Muscle of leg (tissue), 11 donors: Measurements from ENCODE around the gene AGAP9. TPM values are rescaled to one million over a fixed set of nuclear protein-coding genes. Genes with fewer than 3 reads are reported as not detected.
A peak's percentile ranks its signal among the peaks of the same experiment; 100 is the strongest.
"Not testable (repeated sequence)": the region's sequence is repeated elsewhere in the genome, so short reads cannot be mapped to it uniquely, and the experiment has no call there.

Experiments used
- DNase-seq: peaks from one replicate; pipeline ENCODE4 v3.0.0; 2013
- H3K27ac ChIP-seq: one replicate; pipeline ENCODE4 v1.5.1; 2013; ENCODE audit warnings: mild to moderate bottlenecking, low read length, control low read depth
- H3K27me3 ChIP-seq: one replicate; pipeline ENCODE4 v1.6.1; 2013; ENCODE audit warnings: low read length; ENCODE audit not compliant: control insufficient read depth, insufficient read depth
- H3K36me3 ChIP-seq: one replicate; pipeline ENCODE4 v1.6.1; 2013; ENCODE audit warnings: low read length; ENCODE audit not compliant: control insufficient read depth, insufficient read depth
- H3K4me1 ChIP-seq: one replicate; pipeline ENCODE4 v1.6.1; 2013; ENCODE audit warnings: low read length; ENCODE audit not compliant: control insufficient read depth, insufficient read depth
- H3K4me3 ChIP-seq: one replicate; pipeline ENCODE4 v1.5.1; 2013; ENCODE audit warnings: low read length, control low read depth
- H3K9me3 ChIP-seq: replicated peaks from 2 replicates; pipeline ENCODE4 v1.6.1; 2013; ENCODE audit warnings: low read depth, low read length; ENCODE audit not compliant: control insufficient read depth
- WGBS: methylation state at CpG from one replicate; pipeline ENCODE4 v1.1.5; 2013; ENCODE audit warnings: missing lambda C conversion rate; ENCODE audit not compliant: insufficient coverage; 5-methylcytosine and 5-hydroxymethylcytosine counted together
- polyA plus RNA-seq, 8 donors: library from polyadenylated mRNA; unstranded; fragments of 120-200 nt; gene quantifications; one replicate each; pipeline versions ENCODE4 v1.2.1 to v1.2.3, GENCODE V29; 2013; ENCODE audit warnings: inconsistent platforms in 1 of 8, low replicate concordance in 1 of 8; ENCODE audit not compliant: insufficient read length in 8 of 8, insufficient read depth in 1 of 8
- total RNA-seq: library from RNA; stranded (reverse); fragments of 120-200 nt; gene quantifications from one replicate; pipeline ENCODE4 v1.2.4, GENCODE V29; 2013

The AGAP9 gene
- total and polyA plus RNA-seq, 9 donors = 4.2 to 23.5 (median 6.3) TPM

DNA sequence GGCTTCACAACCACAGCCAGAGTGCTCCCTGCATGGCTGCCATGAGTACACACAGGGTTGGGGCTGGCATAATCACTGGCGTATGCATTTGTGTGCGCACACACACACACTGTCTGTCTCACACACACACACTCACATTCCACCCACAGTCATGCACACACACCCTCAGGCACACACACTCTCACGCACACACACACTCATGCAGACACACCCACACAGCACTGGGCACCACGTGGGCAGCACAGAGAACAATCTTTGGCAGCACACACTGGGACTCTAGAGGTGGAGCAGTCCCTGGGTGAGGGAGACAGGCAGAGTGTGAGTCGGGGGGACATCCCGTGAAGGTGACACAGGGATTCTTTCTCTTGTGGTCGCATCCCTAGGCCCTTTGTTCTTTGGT, 49.9 kb downstream of the AGAP9 start:
- not testable (repeated sequence) for H3K4me3 ChIP-seq, H3K27me3 ChIP-seq, H3K36me3 ChIP-seq, H3K4me1 ChIP-seq, H3K9me3 ChIP-seq, DNase-seq, H3K27ac ChIP-seq
- WGBS = no CpG with 5 or more reads among the region's 7 CpGs

DNA sequence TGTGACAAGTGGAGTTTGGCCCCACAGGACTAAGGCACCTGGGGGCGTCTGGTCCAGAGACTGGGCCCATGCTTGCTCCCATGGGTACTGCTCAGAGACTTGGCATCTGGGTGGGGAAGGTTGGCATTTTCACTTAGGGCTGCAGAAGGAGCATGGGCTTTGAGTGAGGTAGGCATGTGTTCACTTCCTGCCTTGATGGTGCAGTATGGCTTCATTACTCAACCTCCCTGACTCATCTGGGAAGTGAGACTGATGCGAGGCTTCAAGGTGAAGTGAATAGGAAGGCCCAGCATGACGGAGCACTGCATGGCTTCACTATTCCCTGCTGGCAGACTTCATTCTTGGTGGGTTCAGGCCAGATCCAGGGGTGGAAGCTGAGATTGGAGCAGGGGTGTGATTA, 50.8 kb downstream of the AGAP9 start:
- WGBS = no CpG with 5 or more reads among the region's 3 CpGs
- not testable (repeated sequence) for H3K27me3 ChIP-seq, H3K4me1 ChIP-seq, H3K27ac ChIP-seq, H3K4me3 ChIP-seq, H3K36me3 ChIP-seq, H3K9me3 ChIP-seq, DNase-seq

DNA sequence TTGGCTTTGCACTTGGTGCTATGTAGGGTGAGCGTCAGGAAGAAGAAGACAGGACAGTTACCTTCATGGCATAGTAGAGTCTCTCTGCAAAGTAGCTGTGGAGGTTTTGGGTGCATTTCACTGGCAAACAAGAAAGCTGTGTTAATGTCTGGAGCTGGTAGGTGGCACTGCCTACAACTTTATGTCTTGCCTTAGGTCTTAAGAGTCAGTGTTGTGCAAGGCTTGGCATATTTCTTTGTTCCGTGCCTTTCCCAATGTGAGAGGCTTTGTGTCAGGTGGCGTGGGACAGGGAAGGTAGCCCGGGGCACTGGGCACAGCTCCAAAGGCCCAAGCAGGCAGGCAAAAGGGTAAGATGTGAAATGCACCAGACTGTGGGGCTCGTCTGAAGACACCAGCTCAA, 51.4 kb downstream of the AGAP9 start:
- H3K27me3 ChIP-seq, DNase-seq, H3K4me1 ChIP-seq, H3K27ac ChIP-seq, H3K4me3 ChIP-seq, H3K9me3 ChIP-seq, H3K36me3 ChIP-seq: not testable (repeated sequence)
- WGBS = no CpG with 5 or more reads among the region's 5 CpGs

DNA sequence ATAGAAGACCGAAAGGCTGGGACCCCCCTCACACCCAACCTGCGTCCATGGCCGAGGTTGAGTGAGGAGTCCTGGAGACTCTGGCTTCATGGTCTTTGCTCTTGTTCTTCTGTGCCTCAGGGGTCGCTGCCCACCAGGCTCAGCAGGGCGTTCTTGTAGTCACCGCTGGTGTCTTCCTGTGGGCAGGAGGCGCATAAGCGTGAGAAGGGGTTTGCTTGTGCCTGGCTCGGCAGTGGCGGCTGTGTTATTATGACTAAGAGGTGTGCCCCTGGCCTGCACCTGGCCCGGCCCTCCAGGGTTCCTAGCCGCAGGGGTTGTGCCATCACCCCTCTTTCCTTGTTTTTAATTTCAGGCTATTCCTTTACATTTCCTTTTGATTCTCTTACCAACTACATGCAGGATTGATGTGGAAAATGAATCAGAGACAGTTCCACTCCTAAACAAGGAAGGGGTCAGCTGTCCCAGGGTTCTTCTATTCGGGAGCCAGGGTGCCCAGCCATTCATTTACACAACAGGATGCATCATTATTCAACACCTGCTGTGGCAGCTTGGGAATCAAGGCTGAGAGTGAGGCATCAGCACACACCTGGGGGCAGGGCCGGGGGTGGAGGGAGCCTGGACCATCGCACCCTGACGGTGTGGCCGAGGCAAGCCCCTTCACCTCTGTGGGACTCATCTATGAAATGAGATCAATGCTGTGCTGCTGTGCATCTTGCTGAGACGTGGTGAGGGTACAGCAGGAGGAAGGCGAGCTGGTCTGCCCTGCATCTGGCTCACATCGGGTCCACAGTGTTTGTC, 54.5 kb downstream of the AGAP9 start:
- H3K4me3 ChIP-seq, H3K27ac ChIP-seq, H3K4me1 ChIP-seq, H3K27me3 ChIP-seq, H3K9me3 ChIP-seq, DNase-seq, H3K36me3 ChIP-seq: not testable (repeated sequence)
- 90% methylated on average over 2 of the region's 20 CpGs for WGBS

DNA sequence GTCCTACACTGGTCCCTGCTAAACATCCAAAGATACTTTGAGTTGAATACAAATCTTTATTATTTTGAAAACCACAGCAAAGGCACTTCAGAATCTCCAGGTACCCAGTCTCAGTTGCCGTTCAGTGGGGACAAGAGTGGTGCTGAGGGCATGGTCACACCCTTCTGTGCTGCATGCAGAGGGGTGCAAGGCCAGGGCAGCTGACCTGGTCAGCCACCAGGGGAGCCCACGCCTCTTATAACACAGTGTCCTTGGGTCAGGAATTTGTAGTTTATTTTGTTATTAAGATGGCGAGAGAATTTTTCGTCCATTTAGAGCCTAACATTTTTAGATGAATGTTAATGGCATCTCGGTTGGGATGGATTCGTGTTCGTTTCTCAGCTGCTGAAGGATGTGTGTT, 55.5 kb downstream of the AGAP9 start:
- H3K4me3 ChIP-seq, H3K27ac ChIP-seq, DNase-seq, H3K9me3 ChIP-seq, H3K4me1 ChIP-seq, H3K27me3 ChIP-seq, H3K36me3 ChIP-seq: not testable (repeated sequence)
- WGBS = no CpG with 5 or more reads among the region's 7 CpGs

DNA sequence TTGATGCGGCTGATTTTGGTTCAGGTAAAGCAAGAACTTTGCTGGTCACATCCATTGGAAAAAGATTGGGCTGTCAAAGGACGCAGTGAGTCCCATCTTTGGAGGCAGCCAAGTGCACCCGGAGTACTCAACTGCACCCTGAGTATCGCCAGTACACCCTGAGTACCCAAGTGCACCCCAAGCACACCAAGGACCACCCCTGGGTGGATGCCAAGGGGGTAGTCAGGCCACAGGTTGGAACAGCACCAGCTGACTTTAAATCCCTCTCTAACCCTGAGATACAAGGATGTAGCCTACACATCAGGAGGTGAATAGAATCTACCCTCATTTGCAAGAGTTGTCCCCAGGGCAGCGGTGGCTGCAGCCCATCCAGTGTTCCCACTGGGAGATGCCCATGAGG, 56.0 kb downstream of the AGAP9 start:
- H3K27me3 ChIP-seq, H3K36me3 ChIP-seq, DNase-seq, H3K4me1 ChIP-seq, H3K9me3 ChIP-seq, H3K27ac ChIP-seq, H3K4me3 ChIP-seq: not testable (repeated sequence)
- WGBS = 85% methylated on average over 2 of the region's 5 CpGs

DNA sequence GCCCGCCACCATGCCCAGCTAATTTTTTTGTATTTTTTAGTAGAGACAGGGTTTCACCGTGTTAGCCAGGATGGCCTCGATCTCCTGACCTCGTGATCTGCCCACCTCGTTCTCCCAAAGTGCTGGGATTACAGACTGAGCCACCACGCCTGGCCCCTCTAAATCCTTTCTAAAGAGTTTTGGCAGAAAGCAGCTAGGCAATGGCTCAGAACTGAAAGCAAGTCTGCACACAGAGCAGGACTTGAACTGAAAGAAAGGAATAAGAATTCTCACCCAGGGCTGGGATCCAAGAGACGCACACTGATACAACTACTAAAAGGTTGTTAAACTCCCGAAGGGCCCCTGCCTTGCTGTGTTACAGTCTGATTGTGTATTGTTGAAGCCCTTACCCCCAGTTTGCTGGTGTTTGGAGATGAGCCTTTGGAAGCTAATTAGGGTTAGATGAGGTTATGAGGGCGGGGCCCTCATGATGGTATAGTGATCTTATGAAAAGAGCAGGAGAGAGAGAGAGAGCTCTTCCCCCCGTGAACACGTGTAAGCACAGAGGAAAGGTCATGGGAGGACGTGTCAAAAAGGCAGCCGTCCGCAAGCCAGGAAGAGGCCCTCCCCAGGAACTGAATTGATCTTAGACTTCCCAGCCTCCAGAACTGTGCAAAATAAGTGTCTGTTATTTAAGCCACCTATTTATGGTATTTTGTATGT, 58.1 kb downstream of the AGAP9 start:
- not testable (repeated sequence) for H3K36me3 ChIP-seq, H3K27ac ChIP-seq, H3K4me3 ChIP-seq, H3K4me1 ChIP-seq, H3K9me3 ChIP-seq, H3K27me3 ChIP-seq
- no CpG with 5 or more reads among the region's 14 CpGs for WGBS
- peak; percentile 72 for DNase-seq

DNA sequence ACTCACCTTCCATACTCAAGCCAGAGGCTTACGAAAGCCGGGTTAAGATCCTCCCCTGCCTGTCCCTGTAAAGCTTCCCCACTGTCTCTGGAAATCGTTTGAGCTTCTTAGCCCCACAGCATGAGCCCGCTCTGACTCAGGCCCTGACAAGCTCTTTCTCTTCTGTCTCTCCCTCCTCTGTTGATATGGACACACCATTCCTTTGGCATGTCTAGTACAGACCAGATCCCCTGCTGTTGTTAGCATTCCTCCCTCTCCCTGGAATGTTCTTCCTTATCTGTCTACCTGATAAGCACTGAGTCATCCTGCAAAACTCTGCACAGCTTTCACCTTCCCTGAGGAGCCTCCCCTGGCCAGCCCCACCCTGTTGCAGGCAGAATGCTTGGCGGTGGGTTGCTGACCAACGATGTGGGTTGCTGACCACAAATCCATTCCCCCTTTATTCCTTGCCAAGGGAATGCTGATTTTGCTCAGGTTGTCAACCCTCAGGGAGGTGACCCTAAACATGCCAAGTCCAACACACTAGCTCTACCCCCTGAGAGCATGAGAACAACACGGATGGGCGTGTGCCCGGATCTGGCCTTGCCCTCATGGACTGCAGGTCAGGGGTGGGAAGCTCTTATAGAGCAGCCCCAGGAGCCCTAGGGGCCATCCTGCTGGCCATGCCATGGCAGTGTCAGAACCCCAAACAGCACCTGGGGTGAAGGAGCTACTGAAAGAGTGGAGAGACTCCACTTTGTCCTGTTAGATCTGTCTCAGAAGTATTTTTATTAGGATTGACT, 60.7 kb downstream of the AGAP9 start:
- not testable (repeated sequence) for H3K36me3 ChIP-seq, H3K27me3 ChIP-seq
- WGBS = no CpG with 5 or more reads among the region's 9 CpGs

DNA sequence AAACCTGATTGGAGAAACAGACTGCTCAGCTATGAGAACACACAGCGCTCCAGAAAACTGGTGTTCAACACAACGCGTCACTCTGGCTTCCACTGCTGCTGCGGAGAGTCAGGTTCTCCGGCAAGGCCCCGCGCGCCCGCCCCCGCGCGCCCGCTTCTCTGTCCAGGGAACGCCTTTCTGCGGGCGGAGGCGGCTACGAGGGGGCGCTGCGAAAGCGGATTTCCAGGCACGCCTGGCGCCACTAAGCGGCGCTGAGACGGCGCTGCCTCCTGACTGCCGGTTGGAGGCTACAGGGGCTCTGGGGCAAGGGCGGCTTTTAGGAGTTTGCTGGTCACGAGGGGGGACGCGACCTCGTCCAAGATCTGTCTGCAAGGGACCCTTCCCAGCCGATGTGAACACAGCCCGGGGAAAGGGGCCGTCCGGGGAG, 62.2 kb downstream of the AGAP9 start:
- not testable (repeated sequence) for H3K27me3 ChIP-seq, H3K27ac ChIP-seq, H3K9me3 ChIP-seq, H3K4me1 ChIP-seq, H3K36me3 ChIP-seq
- DNase-seq = peak; percentile 91
- 13% methylated on average over 3 of the region's 37 CpGs for WGBS
- H3K4me3 ChIP-seq = peak overlapping the region; percentile 8

More for the DNA sequence above, 60.7 kb downstream of the AGAP9 start:
- not testable (repeated sequence) for H3K4me1 ChIP-seq, H3K9me3 ChIP-seq, DNase-seq, H3K4me3 ChIP-seq, H3K27ac ChIP-seq

DNA sequence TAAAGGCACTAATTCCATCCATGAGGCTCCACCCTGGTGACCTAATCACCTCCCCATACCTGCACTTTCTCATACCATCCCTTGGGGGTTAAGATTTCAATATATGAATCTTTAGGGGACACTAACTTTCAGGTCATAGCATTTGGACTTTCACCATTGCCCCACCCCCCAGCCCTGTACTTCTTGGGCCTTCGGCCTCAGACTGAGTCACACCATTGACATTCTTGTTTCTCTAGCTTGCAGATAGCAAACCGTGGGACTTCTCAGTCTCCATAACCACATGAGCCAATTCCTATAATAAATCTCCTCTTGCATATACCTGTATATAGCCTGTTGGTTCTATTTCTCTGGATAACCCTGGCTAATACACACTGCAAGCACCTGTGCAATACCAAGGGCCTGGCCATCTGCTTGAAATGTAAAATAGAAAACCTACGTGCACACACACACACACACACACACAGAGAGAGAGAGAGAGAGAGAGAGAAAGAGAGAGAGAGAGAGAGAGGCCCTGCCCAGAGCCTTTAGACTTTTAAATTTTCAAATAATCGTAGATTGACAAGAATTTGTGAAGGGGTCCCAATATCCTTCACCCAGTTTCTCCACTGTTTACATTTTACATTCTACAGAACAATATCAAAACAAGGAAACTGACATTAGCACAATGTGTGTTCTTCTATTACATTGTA, 64.8 kb downstream of the AGAP9 start:
- H3K4me3 ChIP-seq = no peak overlapping the region
- H3K27me3 ChIP-seq = no peaks in the 10 kb centered on the region
- no peak for DNase-seq
- H3K27ac ChIP-seq = no peak overlapping the region
- H3K36me3 ChIP-seq = no peaks in the 10 kb centered on the region
- 78% methylated on average over 1 of the region's 4 CpGs for WGBS
- H3K4me1 ChIP-seq = peaks cover 19% of the 10 kb centered on the region
- H3K9me3 ChIP-seq = no peaks in the 10 kb centered on the region
